ENCODE results near the gene SUCNR1.

GRCh38 chr3:151881137-151881536 lies 7.7 kb downstream of the SUCNR1 start:
- TF ChIP-seq POLR2AphosphoS5 (IDR thresholded peaks at IDR 0.05; ENCODE audit: low read depth, low read length) (no peak), CTCF (IDR thresholded peaks at IDR 0.05) (no peak), REST (IDR thresholded peaks at IDR 0.05; ENCODE audit: insufficient read depth in 1 of 2, low read depth in 2 of 2, low read length in 1 of 2) (no peak)
